Mesenchymal stem cell (in vitro differentiated cells and primary cell): ENCODE measurements around the gene ZNF644.
A peak's percentile ranks its signal among the peaks of the same experiment; 100 is the strongest.

ENCODE experiments used
- DNase-seq: peaks from one replicate; pipeline ENCODE4 v3.0.0-alpha.2; 2013
- H2AFZ ChIP-seq: one replicate; pipeline ENCODE4 v1.6.1; 2013; ENCODE audit warnings: low read depth, mild to moderate bottlenecking, control low read depth, inconsistent platforms, low read length, moderate library complexity
- H2AK5ac ChIP-seq: 2 replicates; pipeline ENCODE4 v1.6.1; 2013; ENCODE audit warnings: low read length, moderate library complexity, mild to moderate bottlenecking, inconsistent platforms; ENCODE audit not compliant: severe bottlenecking
- H2BK120ac ChIP-seq: one replicate; pipeline ENCODE4 v1.6.1; 2013; ENCODE audit warnings: low read depth, mild to moderate bottlenecking, inconsistent platforms, low read length, moderate library complexity
- H2BK12ac ChIP-seq, 2 experiments: one replicate each; pipeline ENCODE4 v1.6.1; 2013; ENCODE audit warnings: inconsistent platforms in 2 of 2, low read length in 2 of 2, mild to moderate bottlenecking in 2 of 2, moderate library complexity in 2 of 2, control low read depth in 1 of 2
- H2BK15ac ChIP-seq: one replicate; pipeline ENCODE4 v1.6.1; 2013; ENCODE audit warnings: mild to moderate bottlenecking, low read depth, inconsistent platforms; ENCODE audit not compliant: poor library complexity, severe bottlenecking
- H2BK5ac ChIP-seq: 2 replicates; pipeline ENCODE4 v1.6.1; 2013; ENCODE audit warnings: low read depth, mild to moderate bottlenecking, low read length, control low read depth, inconsistent platforms; ENCODE audit not compliant: poor library complexity, severe bottlenecking
- H3K14ac ChIP-seq, 2 experiments: one replicate each; pipeline ENCODE4 v1.6.1; 2013; ENCODE audit warnings: inconsistent platforms in 2 of 2, low read length in 2 of 2, control low read depth in 1 of 2, mild to moderate bottlenecking in 1 of 2, moderate library complexity in 1 of 2
- H3K18ac ChIP-seq, 2 experiments: one replicate each; pipeline ENCODE4 v1.6.1; 2013; ENCODE audit warnings: inconsistent platforms in 2 of 2, low read length in 2 of 2, control low read depth in 1 of 2, low read depth in 1 of 2, mild to moderate bottlenecking in 1 of 2
- H3K23ac ChIP-seq, 2 experiments: one replicate each; pipeline ENCODE4 v1.6.1; 2013; ENCODE audit warnings: inconsistent platforms in 2 of 2, low read length in 2 of 2, mild to moderate bottlenecking in 2 of 2, moderate library complexity in 2 of 2, control low read depth in 1 of 2
- H3K27ac ChIP-seq: 2 replicates; pipeline ENCODE4 v1.5.1; 2013; ENCODE audit warnings: mild to moderate bottlenecking, moderate library complexity, low read length, control low read depth, inconsistent platforms; ENCODE audit not compliant: poor library complexity, severe bottlenecking
- H3K27me3 ChIP-seq, 2 experiments: 2 replicates each; pipeline versions ENCODE4 v1.6.1 to v1.7.0; 2013; ENCODE audit warnings: low read length in 2 of 2, mild to moderate bottlenecking in 2 of 2, moderate library complexity in 2 of 2, control low read depth in 1 of 2, inconsistent platforms in 1 of 2; ENCODE audit not compliant: control insufficient read depth in 1 of 2, insufficient read depth in 1 of 2
- H3K36me3 ChIP-seq, 2 experiments: 2 replicates each; pipeline versions ENCODE4 v1.6.1 to v1.7.0; 2013; ENCODE audit warnings: low read length in 2 of 2, control low read depth in 1 of 2, inconsistent platforms in 1 of 2, low read depth in 1 of 2, mild to moderate bottlenecking in 1 of 2; ENCODE audit not compliant: insufficient read depth in 2 of 2, control insufficient read depth in 1 of 2
- H3K4ac ChIP-seq, 2 experiments: one replicate each; pipeline ENCODE4 v1.6.1; 2013; ENCODE audit warnings: inconsistent platforms in 2 of 2, low read length in 2 of 2, mild to moderate bottlenecking in 2 of 2, moderate library complexity in 2 of 2, control low read depth in 1 of 2, low read depth in 1 of 2
- H3K4me1 ChIP-seq: 2 replicates; pipeline ENCODE4 v1.6.1; 2013; ENCODE audit warnings: low read depth, low read length, control low read depth; ENCODE audit not compliant: control insufficient read depth, insufficient read depth
- H3K4me2 ChIP-seq: 2 replicates; pipeline ENCODE4 v1.6.1; 2013; ENCODE audit warnings: low read length, mild to moderate bottlenecking, inconsistent platforms; ENCODE audit not compliant: poor library complexity, severe bottlenecking
- H3K4me3 ChIP-seq, 2 experiments: 2 replicates each; pipeline versions ENCODE4 v1.5.1 to v1.7.0; 2013; ENCODE audit warnings: low read length in 2 of 2, mild to moderate bottlenecking in 2 of 2, control low read depth in 1 of 2, low read depth in 1 of 2; ENCODE audit not compliant: insufficient read depth in 1 of 2
- H3K79me1 ChIP-seq: replicated peaks from 2 replicates; pipeline ENCODE4 v1.6.1; 2013; ENCODE audit warnings: mild to moderate bottlenecking, control low read depth, low read length, inconsistent platforms; ENCODE audit not compliant: poor library complexity, severe bottlenecking
- H3K9ac ChIP-seq: 2 replicates; pipeline ENCODE4 v1.7.0; 2013; ENCODE audit warnings: mild to moderate bottlenecking, low read length, moderate library complexity
- H3K9me3 ChIP-seq: 2 replicates; pipeline ENCODE4 v1.7.0; 2013; ENCODE audit warnings: mild to moderate bottlenecking, low read length; ENCODE audit not compliant: control insufficient read depth
- H4K8ac ChIP-seq: one replicate; pipeline ENCODE4 v1.6.1; 2013; ENCODE audit warnings: inconsistent platforms, mild to moderate bottlenecking, low read length, moderate library complexity
- H4K91ac ChIP-seq: one replicate; pipeline ENCODE4 v1.6.1; 2013; ENCODE audit warnings: mild to moderate bottlenecking, low read length, inconsistent platforms
- WGBS: methylation state at CpG from one replicate; pipeline ENCODE4 v1.1.7; 2013; ENCODE audit warnings: mixed read lengths; 5-methylcytosine and 5-hydroxymethylcytosine counted together

The ZNF644 gene

DNA sequence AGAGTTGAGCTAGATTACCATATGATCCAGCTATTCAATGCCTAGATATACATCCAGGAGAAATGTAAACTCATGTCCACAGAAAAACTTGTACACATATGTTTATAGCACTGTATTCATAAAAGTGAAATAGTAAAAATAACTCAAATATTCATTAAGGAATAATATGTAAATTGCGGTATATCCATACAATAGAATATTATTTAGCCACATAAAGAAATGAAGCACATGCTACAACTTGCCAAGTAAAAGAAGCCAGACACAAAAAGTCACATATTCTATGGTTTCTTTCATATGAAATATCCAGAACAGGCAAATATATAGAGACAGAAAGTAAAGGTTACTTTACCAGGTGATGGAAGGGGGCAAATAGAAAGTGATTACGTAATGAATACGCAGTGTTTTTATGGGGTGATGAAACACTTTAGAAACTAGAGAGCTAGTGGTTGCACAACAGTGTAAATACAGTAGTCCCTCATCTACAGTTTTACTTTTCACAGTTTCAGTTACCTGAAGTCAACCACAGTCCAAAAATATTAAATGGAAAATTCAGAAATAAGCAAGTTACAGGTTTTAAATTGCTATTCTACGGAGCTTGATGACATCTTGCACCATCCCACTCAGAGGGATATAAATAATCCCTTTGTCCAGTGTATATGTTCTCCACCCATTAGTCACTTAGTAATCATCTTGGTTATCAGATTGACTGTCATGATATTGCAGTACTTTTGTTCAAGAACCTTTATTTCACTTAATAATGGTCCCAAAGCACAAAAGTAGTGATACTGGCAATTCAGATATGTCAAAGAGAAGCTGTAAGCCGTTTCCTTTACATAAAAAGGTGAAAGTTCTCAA, 62.3 kb downstream of the ZNF644 start:
- no peak overlapping the region for H2BK120ac ChIP-seq
- no peak overlapping the region for H3K9ac ChIP-seq
- no peak overlapping the region for H2AFZ ChIP-seq
- H3K36me3 ChIP-seq: peaks cover 0 to 28% of the 10 kb centered on the region in 2 experiments
- no peak overlapping the region for H3K23ac ChIP-seq
- no peak overlapping the region for H3K18ac ChIP-seq
- H3K27ac ChIP-seq: no peak overlapping the region
- H3K4me2 ChIP-seq: no peak overlapping the region
- no peak overlapping the region for H2BK12ac ChIP-seq
- H2BK5ac ChIP-seq: no peak overlapping the region
- DNase-seq: peak; percentile 60
- H2BK15ac ChIP-seq: no peak overlapping the region
- H3K9me3 ChIP-seq: peaks cover 4% of the 10 kb centered on the region
- H2AK5ac ChIP-seq: no peak overlapping the region
- no peak overlapping the region for H4K8ac ChIP-seq
- 77% methylated on average over 3 of the region's 5 CpGs for WGBS
- H4K91ac ChIP-seq: no peak overlapping the region
- H3K14ac ChIP-seq: no peak overlapping the region
- H3K4ac ChIP-seq: no peak overlapping the region
- H3K27me3 ChIP-seq: no peaks in the 10 kb centered on the region
- H3K4me3 ChIP-seq: no peak overlapping the region
- peaks cover 5% of the 10 kb centered on the region for H3K79me1 ChIP-seq
- H3K4me1 ChIP-seq: no peaks in the 10 kb centered on the region

- Histone ChIP-seq H3K4me3 (no peak overlapping the region), H3K14ac (no peak overlapping the region), H2BK15ac (no peak overlapping the region), H3K18ac (no peak overlapping the region), H3K9me3 (peaks cover 4% of the 10 kb centered on the region), H4K8ac (no peak overlapping the region), H2AFZ (no peak overlapping the region), H3K27me3 (no peaks in the 10 kb centered on the region), H3K23ac (no peak overlapping the region), H2BK120ac (no peak overlapping the region), H2BK12ac (no peak overlapping the region), H3K27ac (no peak overlapping the region), H2BK5ac (no peak overlapping the region), H3K79me1 (peaks cover 6% of the 10 kb centered on the region), H3K4ac (no peak overlapping the region), H4K91ac (no peak overlapping the region), H2AK5ac (no peak overlapping the region), H3K4me2 (no peak overlapping the region), H3K9ac (no peak overlapping the region), H3K4me1 (no peaks in the 10 kb centered on the region), H3K36me3 (peaks cover 0 to 28% of the 10 kb centered on the region in 2 experiments)
- DNase-seq: no peak
Measured at GRCh38 chr1:90957497-90957896, 64.3 kb downstream of the ZNF644 start.

DNA sequence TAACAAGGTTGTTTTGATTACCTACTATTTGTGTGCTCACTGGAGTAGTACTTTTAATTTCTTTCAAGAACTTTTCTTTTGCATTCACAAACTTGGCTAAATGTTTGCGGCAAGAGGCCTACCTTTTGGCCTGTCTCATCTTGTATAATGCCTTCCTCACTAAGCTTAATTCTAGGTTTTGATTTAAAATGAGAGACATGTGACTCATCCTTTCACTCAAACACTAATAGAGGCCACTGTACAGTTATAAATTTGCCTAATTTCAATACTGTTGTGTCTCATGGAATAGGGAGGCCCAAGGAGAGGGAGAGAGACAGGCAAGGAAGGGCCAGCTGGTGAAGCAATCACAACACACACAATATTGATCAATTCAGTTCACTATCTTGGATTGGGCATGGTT, 66.1 kb downstream of the ZNF644 start:
- no peak overlapping the region for H2BK5ac ChIP-seq
- no peak overlapping the region for H4K8ac ChIP-seq
- H4K91ac ChIP-seq: no peak overlapping the region
- no peak overlapping the region for H2AK5ac ChIP-seq
- no peak overlapping the region for H3K4ac ChIP-seq
- no peak overlapping the region for H3K23ac ChIP-seq
- no peak overlapping the region for H2AFZ ChIP-seq
- peaks cover 7% of the 10 kb centered on the region for H3K79me1 ChIP-seq
- no peak for DNase-seq
- no peak overlapping the region for H3K27ac ChIP-seq
- WGBS: no CpG with 5 or more reads among the region's 1 CpG
- H2BK12ac ChIP-seq: no peak overlapping the region
- no peaks in the 10 kb centered on the region for H3K27me3 ChIP-seq
- no peak overlapping the region for H2BK120ac ChIP-seq
- no peak overlapping the region for H3K9ac ChIP-seq
- H3K4me3 ChIP-seq: no peak overlapping the region
- peaks cover 4% of the 10 kb centered on the region for H3K9me3 ChIP-seq
- H2BK15ac ChIP-seq: no peak overlapping the region
- no peak overlapping the region for H3K18ac ChIP-seq
- H3K14ac ChIP-seq: no peak overlapping the region
- no peaks in the 10 kb centered on the region for H3K4me1 ChIP-seq
- H3K4me2 ChIP-seq: no peak overlapping the region
- H3K36me3 ChIP-seq: peaks cover 0 to 27% of the 10 kb centered on the region in 2 experiments

DNA sequence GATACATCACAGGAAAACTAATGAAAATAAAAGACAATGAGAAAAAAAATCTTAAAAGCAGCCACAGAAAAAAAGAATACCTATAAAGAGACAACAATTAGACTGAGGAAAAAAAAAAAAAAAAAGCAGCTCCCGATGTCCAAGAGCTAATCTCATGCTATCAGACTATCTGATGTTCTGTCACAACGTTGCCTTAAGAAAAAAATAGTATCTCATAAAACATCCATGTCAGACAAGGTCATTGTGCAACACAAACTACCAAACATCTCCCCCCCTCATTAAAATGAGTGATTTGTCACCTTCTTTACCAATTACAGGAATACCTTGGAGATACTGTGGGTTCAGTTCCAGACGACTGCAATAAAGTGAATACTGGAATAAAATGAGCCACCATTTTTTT, 68.9 kb downstream of the ZNF644 start:
- Histone ChIP-seq H3K4me3 (no peak overlapping the region), H3K36me3 (peaks cover 0 to 18% of the 10 kb centered on the region in 2 experiments), H2AFZ (no peak overlapping the region), H3K4me2 (no peak overlapping the region), H3K27ac (no peak overlapping the region), H2BK5ac (no peak overlapping the region), H3K23ac (no peak overlapping the region), H2BK120ac (no peak overlapping the region), H3K4me1 (no peaks in the 10 kb centered on the region), H3K4ac (no peak overlapping the region), H3K14ac (no peak overlapping the region), H2AK5ac (no peak overlapping the region), H3K79me1 (peaks cover 10% of the 10 kb centered on the region), H3K9me3 (peaks cover 4% of the 10 kb centered on the region), H3K9ac (no peak overlapping the region), H2BK15ac (no peak overlapping the region), H3K27me3 (no peaks in the 10 kb centered on the region), H4K91ac (no peak overlapping the region), H4K8ac (no peak overlapping the region), H2BK12ac (no peak overlapping the region), H3K18ac (no peak overlapping the region)
- WGBS: 85% methylated on average over 3 of the region's 3 CpGs
- no peak for DNase-seq
